AG09309 (cell line): ENCODE results near the gene KCNA2.

Experiments used
- DNase-seq: peaks from one replicate; pipeline ENCODE4 v3.0.0-alpha.2; 2010; ENCODE audit warnings: low read depth
- H3K4me3 ChIP-seq: 2 replicates; pipeline ENCODE4 v1.5.1; 2011; ENCODE audit warnings: mild to moderate bottlenecking, low read depth, low read length, moderate library complexity; ENCODE audit not compliant: control insufficient read depth
- CTCF ChIP-seq: IDR thresholded peaks from 2 replicates; pipeline ENCODE4 v1.5.1; 2011; ENCODE audit warnings: mild to moderate bottlenecking, low read depth, low read length, inconsistent platforms; ENCODE audit not compliant: insufficient read depth, control insufficient read depth; ENCODE audit errors: missing control alignments

KCNA2 gene

GRCh38 chr1:110544753-110545152, 61.4 kb downstream of the KCNA2 start:
- TF ChIP-seq CTCF = no peak
- no peak overlapping the region for H3K4me3 ChIP-seq
- DNase-seq = no peak
